Esophagus muscularis mucosa (tissue), 3 donors: ENCODE results near the gene TMPRSS15.

Experiments
- CTCF ChIP-seq, 3 experiments: fragments of 200-600 bp in 2 of 3; fragments of 450-650 bp in 1 of 3; sonication (generic) in 2 of 3; IDR thresholded peaks; one replicate each; pipeline ENCODE4 v1.5.1; 2017 to 2019; ENCODE audit warnings: antibody characterized with exemption in 3 of 3, mild to moderate bottlenecking in 2 of 3, moderate library complexity in 1 of 3
- EP300 ChIP-seq: sonication (generic); formaldehyde crosslinking; IDR thresholded peaks from one replicate; pipeline ENCODE4 v1.6.1; 2017; ENCODE audit warnings: antibody characterized with exemption

GRCh38 chr21:18244671-18245463 is 158.7 kb downstream of the TMPRSS15 start, which contains the start of gene CHODL:
- no peak for TF ChIP-seq EP300
- no peak for TF ChIP-seq CTCF (IDR thresholded peaks at IDR 0.05)
